Skeletal muscle cell (primary cell): ENCODE results near the gene PCBP4.

Source experiments
- DNase-seq: peaks from one replicate; pipeline ENCODE4 v3.0.0-alpha.2; 2010; ENCODE audit warnings: low read depth
- H3K4me3 ChIP-seq: 2 replicates; pipeline ENCODE4 v1.5.1; 2011; ENCODE audit warnings: low read depth, mild to moderate bottlenecking, control low read depth, low read length, moderate library complexity

PCBP4 gene

GRCh38 chr3:51975852-51976549, 8.7 kb upstream of the PCBP4 start:
- DNase-seq, result no peak
- H3K4me3 ChIP-seq, result peak overlapping the region; percentile 86

GRCh38 chr3:51974963-51975851, 8.0 kb upstream of the PCBP4 start, which contains the start of gene ABHD14A:
Gene ABHD14A (plus strand): TSS chr3:51975064. CDS start chr3:51975136, 72 bp downstream.
- DNase-seq, result no peak
- H3K4me3 ChIP-seq, result peak within 1 kb of the TSS; percentile 86

GRCh38 chr3:51974277-51974962, 7.2 kb upstream of the PCBP4 start:
- no peak for DNase-seq
- H3K4me3 ChIP-seq, result peak overlapping the region; percentile 86

GRCh38 chr3:51971350-51971749, 4.1 kb upstream of the PCBP4 start:
- H3K4me3 ChIP-seq, result no peak overlapping the region
- no peak for DNase-seq

- H3K4me3 ChIP-seq, result no peak overlapping the region
- no peak for DNase-seq
Observed at GRCh38 chr3:51970606-51971300, 3.5 kb upstream of the PCBP4 start.

GRCh38 chr3:51969841-51970240, 2.6 kb upstream of the PCBP4 start:
- no peak overlapping the region for H3K4me3 ChIP-seq
- DNase-seq, result no peak

GRCh38 chr3:51968883-51969678, 1.8 kb upstream of the PCBP4 start:
- no peak overlapping the region for H3K4me3 ChIP-seq
- no peak for DNase-seq

GRCh38 chr3:51968170-51968775, 1.0 kb upstream of the PCBP4 start:
- no peak for DNase-seq

GRCh38 chr3:51966922-51967383, 301 bp downstream of the PCBP4 start:
- no peak for DNase-seq
- H3K4me3 ChIP-seq, result peak overlapping the region; percentile 75

More at GRCh38 chr3:51968170-51968775, 1.0 kb upstream of the PCBP4 start:
- peak overlapping the region; percentile 70 for H3K4me3 ChIP-seq

- DNase-seq, result no peak
- H3K4me3 ChIP-seq, result peak overlapping the region; percentile 75
Observed at GRCh38 chr3:51966486-51966885, 768 bp downstream of the PCBP4 start.

- DNase-seq, result no peak
- H3K4me3 ChIP-seq, result peak overlapping the region; percentile 75
Observed at GRCh38 chr3:51966016-51966415, 1.2 kb downstream of the PCBP4 start.

GRCh38 chr3:51964521-51964920, 2.7 kb downstream of the PCBP4 start:
- DNase-seq, result no peak

GRCh38 chr3:51963951-51964451, 3.3 kb downstream of the PCBP4 start:
- no peak for DNase-seq
- no peak overlapping the region for H3K4me3 ChIP-seq

More at GRCh38 chr3:51964521-51964920, 2.7 kb downstream of the PCBP4 start:
- H3K4me3 ChIP-seq, result no peak overlapping the region

- no peak for DNase-seq
- H3K4me3 ChIP-seq, result no peak overlapping the region
Observed at GRCh38 chr3:51962854-51963530, 4.3 kb downstream of the PCBP4 start.

GRCh38 chr3:51961602-51962569, 5.4 kb downstream of the PCBP4 start:
- H3K4me3 ChIP-seq, result no peak overlapping the region

GRCh38 chr3:51961011-51961410, 6.2 kb downstream of the PCBP4 start:
- DNase-seq, result no peak
- H3K4me3 ChIP-seq, result no peak overlapping the region

More at GRCh38 chr3:51961602-51962569, 5.4 kb downstream of the PCBP4 start:
- no peak for DNase-seq
